ENCODE results near the gene AGAP1. TPM values are rescaled to one million over a fixed set of nuclear protein-coding genes. Genes with fewer than 3 reads are reported as not detected.

The AGAP1 gene
- total and polyA plus RNA-seq, 2 donors from 2014 or later, result 8.1 to 44.5 TPM

- Histone ChIP-seq H3K27ac (ENCODE audit: low read depth in 2 of 2, low read length in 2 of 2) (no peak overlapping the region), H3K4me1 (ENCODE audit: control insufficient read depth in 2 of 3, insufficient read depth in 2 of 3, low read depth in 1 of 3, low read length in 3 of 3) (peaks cover 0 to 12% (median 4%) of the 10 kb centered on the region in 3 donors), H3K36me3 (ENCODE audit: control insufficient read depth in 2 of 3, insufficient read depth in 3 of 3, low read length in 3 of 3) (no peaks in the 10 kb centered on the region), H3K9ac (ENCODE audit: low read length in 3 of 3) (no peak overlapping the region), H3K4me3 (ENCODE audit: low read length in 3 of 3) (no peak overlapping the region), H3K9me3 (ENCODE audit: control insufficient read depth in 2 of 3, insufficient read depth in 1 of 3, low read length in 3 of 3) (no peaks in the 10 kb centered on the region), H3K27me3 (ENCODE audit: control insufficient read depth, insufficient read depth, low read length) (no peaks in the 10 kb centered on the region)
- FAIRE-seq (no peak), DNase-seq (no peak)
- intact Hi-C loops (cut with DNase I), result no loop called here
- no peak for TF ChIP-seq CTCF (IDR thresholded peaks at IDR 0.05; ENCODE audit: borderline replicate concordance, extremely low read depth, insufficient read depth)
Observed at GRCh38 chr2:235614900-235615712, 121.3 kb downstream of the AGAP1 start.

DNA sequence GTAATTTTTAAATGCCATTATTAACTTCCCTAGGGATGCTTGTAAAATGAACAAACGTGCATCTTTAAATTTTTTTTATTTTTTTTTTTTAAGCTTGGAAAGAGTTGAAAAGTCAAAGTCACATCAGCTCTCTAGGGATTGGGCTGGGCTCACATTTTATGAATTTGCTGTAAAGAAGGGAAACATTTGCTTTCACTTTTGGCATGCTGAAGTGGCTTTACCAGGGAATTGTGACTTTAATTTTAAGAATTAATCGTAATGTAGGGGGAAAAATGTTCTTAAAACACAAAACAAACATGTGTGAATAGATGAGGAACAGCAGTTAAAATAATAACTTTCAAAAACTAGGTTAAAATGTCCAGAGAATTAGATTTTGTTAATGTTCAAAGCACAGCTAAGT, 123.0 kb downstream of the AGAP1 start:
- Histone ChIP-seq H3K27me3 (ENCODE audit: control insufficient read depth, insufficient read depth, low read length) (no peaks in the 10 kb centered on the region), H3K36me3 (ENCODE audit: control insufficient read depth in 2 of 3, insufficient read depth in 3 of 3, low read length in 3 of 3) (no peaks in the 10 kb centered on the region), H3K9ac (ENCODE audit: low read length in 3 of 3) (no peak overlapping the region), H3K27ac (ENCODE audit: low read depth in 2 of 2, low read length in 2 of 2) (no peak overlapping the region), H3K4me3 (ENCODE audit: low read length in 3 of 3) (no peak overlapping the region), H3K9me3 (ENCODE audit: control insufficient read depth in 2 of 3, insufficient read depth in 1 of 3, low read length in 3 of 3) (no peaks in the 10 kb centered on the region), H3K4me1 (ENCODE audit: control insufficient read depth in 2 of 3, insufficient read depth in 2 of 3, low read depth in 1 of 3, low read length in 3 of 3) (peaks cover 0 to 12% (median 0%) of the 10 kb centered on the region in 3 donors)
- FAIRE-seq, result no peak
- no peak for TF ChIP-seq CTCF (IDR thresholded peaks at IDR 0.05; ENCODE audit: borderline replicate concordance, extremely low read depth, insufficient read depth)
- no peak for DNase-seq
- intact Hi-C loops (cut with DNase I), result no loop called here

- DNase-seq, result no peak
- Histone ChIP-seq H3K27me3 (ENCODE audit: control insufficient read depth, insufficient read depth, low read length) (no peaks in the 10 kb centered on the region), H3K4me3 (ENCODE audit: low read length in 3 of 3) (no peak overlapping the region), H3K9me3 (ENCODE audit: control insufficient read depth in 2 of 3, insufficient read depth in 1 of 3, low read length in 3 of 3) (no peaks in the 10 kb centered on the region), H3K4me1 (ENCODE audit: control insufficient read depth in 2 of 3, insufficient read depth in 2 of 3, low read depth in 1 of 3, low read length in 3 of 3) (peaks cover 0 to 12% (median 8%) of the 10 kb centered on the region in 3 donors), H3K9ac (ENCODE audit: low read length in 3 of 3) (no peak overlapping the region), H3K27ac (ENCODE audit: low read depth in 2 of 2, low read length in 2 of 2) (no peak overlapping the region), H3K36me3 (ENCODE audit: control insufficient read depth in 2 of 3, insufficient read depth in 3 of 3, low read length in 3 of 3) (no peaks in the 10 kb centered on the region)
- no peak for TF ChIP-seq CTCF (IDR thresholded peaks at IDR 0.05; ENCODE audit: borderline replicate concordance, extremely low read depth, insufficient read depth)
- no peak for FAIRE-seq
- intact Hi-C loops (cut with DNase I), result no loop called here
Observed at GRCh38 chr2:235618039-235618438, 124.2 kb downstream of the AGAP1 start.

Data from kidney (tissue), 14 donors.